ENCODE data around the gene MXRA7.

DNA sequence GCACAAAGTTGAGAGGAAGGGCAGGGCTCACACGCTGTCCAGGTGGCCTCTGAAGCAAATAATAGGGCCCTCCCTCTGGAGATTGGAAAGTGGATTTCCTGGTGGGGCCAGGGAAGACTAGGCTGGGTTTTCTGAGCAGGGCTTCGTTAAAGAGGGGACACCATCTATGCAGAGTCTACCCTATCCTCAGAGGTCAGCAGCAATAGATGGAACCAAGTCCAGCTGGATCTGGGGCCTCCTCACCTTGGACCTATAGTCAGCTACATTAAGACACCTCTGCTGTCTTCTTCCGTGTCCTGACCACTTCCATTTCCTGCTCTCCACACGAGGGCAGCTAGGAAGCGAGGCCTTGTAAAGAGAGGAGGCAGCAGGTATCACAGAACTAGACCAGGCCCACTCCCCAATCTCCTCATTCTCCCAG, 52.5 kb downstream of the MXRA7 start:
- no peak for TF ChIP-seq POLR2A (IDR thresholded peaks at IDR 0.05)
- TF ChIP-seq CTCF (IDR thresholded peaks at IDR 0.05): no peak
- no peak for TF ChIP-seq EP300 (IDR thresholded peaks at IDR 0.05)
